ENCODE data around the gene TENT5C.

GRCh38 chr1:117633936-117634335, 28.1 kb downstream of the TENT5C start:
- TF ChIP-seq, protein P1, sequence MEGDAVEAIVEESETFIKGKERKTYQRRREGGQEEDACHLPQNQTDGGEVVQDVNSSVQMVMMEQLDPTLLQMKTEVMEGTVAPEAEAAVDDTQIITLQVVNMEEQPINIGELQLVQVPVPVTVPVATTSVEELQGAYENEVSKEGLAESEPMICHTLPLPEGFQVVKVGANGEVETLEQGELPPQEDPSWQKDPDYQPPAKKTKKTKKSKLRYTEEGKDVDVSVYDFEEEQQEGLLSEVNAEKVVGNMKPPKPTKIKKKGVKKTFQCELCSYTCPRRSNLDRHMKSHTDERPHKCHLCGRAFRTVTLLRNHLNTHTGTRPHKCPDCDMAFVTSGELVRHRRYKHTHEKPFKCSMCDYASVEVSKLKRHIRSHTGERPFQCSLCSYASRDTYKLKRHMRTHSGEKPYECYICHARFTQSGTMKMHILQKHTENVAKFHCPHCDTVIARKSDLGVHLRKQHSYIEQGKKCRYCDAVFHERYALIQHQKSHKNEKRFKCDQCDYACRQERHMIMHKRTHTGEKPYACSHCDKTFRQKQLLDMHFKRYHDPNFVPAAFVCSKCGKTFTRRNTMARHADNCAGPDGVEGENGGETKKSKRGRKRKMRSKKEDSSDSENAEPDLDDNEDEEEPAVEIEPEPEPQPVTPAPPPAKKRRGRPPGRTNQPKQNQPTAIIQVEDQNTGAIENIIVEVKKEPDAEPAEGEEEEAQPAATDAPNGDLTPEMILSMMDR (IDR thresholded peaks at IDR 0.05 in 2 of 3, conservative IDR thresholded peaks at IDR 0.05 in 1 of 3; ENCODE audit: insufficient read depth in 2 of 3, low read depth in 1 of 3, low read length in 3 of 3): no peak
- TF ChIP-seq ZHX1 (conservative IDR thresholded peaks at IDR 0.05; ENCODE audit: low read length) (no peak), ZFPM2 (CRISPR knock-in tag; IDR thresholded peaks at IDR 0.05) (no peak), RB1 (IDR thresholded peaks at IDR 0.05; ENCODE audit: low read depth) (no peak), NR2C2 (CRISPR knock-in tag; IDR thresholded peaks at IDR 0.05) (no peak), NR2C2 (tag; IDR thresholded peaks at IDR 0.05) (no peak), TFAM (CRISPR knock-in tag; conservative IDR thresholded peaks at IDR 0.05) (no peak), DACH1 (IDR thresholded peaks at IDR 0.05; ENCODE audit: partially characterized antibody) (no peak), NCOA2 (IDR thresholded peaks at IDR 0.05; ENCODE audit: partially characterized antibody in 2 of 2) (no peak), GTF2F1 (IDR thresholded peaks at IDR 0.05; ENCODE audit: low read depth, low read length) (no peak), ETV6 (IDR thresholded peaks at IDR 0.05; ENCODE audit: borderline replicate concordance in 1 of 2, low read depth in 2 of 2, low read length in 1 of 2) (no peak), ETV6 (CRISPR knock-in tag; IDR thresholded peaks at IDR 0.05; ENCODE audit: borderline replicate concordance) (no peak), ERF (CRISPR knock-in tag; IDR thresholded peaks at IDR 0.05) (no peak)

All from K562 (cell line).